HepG2 (cell line): ENCODE measurements around the gene TMEM62. TPM values are rescaled to one million over a fixed set of nuclear protein-coding genes. Genes with fewer than 3 reads are reported as not detected.
A peak's percentile ranks its signal among the peaks of the same experiment; 100 is the strongest.

Source experiments
- ARNT2 ChIP-seq: sonication (generic); formaldehyde crosslinking; IDR thresholded peaks from 2 replicates; pipeline ENCODE4 v1.8.0; 2022; ENCODE audit warnings: mild to moderate bottlenecking, low read depth, missing genetic modification reagents, moderate library complexity
- ATF5 ChIP-seq: sonication (generic); formaldehyde crosslinking; IDR thresholded peaks from 2 replicates; pipeline ENCODE4 v1.4.0; 2020; ENCODE audit warnings: mild to moderate bottlenecking, low read depth, missing genetic modification reagents
- BCL3 ChIP-seq: sonication (generic); formaldehyde crosslinking; IDR thresholded peaks from 2 replicates; pipeline ENCODE4 v1.5.1; 2020; ENCODE audit warnings: mild to moderate bottlenecking, missing genetic modification reagents, moderate library complexity
- CBX5 ChIP-seq: sonication (generic); formaldehyde crosslinking; IDR thresholded peaks from 2 replicates; pipeline ENCODE4 v1.4.0; 2020; ENCODE audit warnings: missing genetic modification reagents, borderline replicate concordance
- FOXC1 ChIP-seq: sonication (generic); formaldehyde crosslinking; IDR thresholded peaks from 2 replicates; pipeline ENCODE4 v1.8.0; 2022; ENCODE audit warnings: mild to moderate bottlenecking, missing genetic modification reagents, borderline replicate concordance
- KAT7 ChIP-seq: IDR thresholded peaks from 2 replicates; pipeline ENCODE4 v1.6.1; 2018; ENCODE audit warnings: borderline replicate concordance, missing compliant biosample characterization
- MTF1 ChIP-seq: sonication (generic); formaldehyde crosslinking; IDR thresholded peaks from 2 replicates; pipeline ENCODE4 v1.5.0; 2020; ENCODE audit warnings: missing genetic modification reagents
- PCBP2 ChIP-seq: fragments of 200-400 bp; formaldehyde crosslinking; optimal IDR thresholded peaks from 2 replicates; pipeline ENCODE3; 2018; ENCODE audit warnings: low read length, low read depth; ENCODE audit not compliant: poor library complexity, severe bottlenecking
- SMARCC2 ChIP-seq: fragments of 450-650 bp; IDR thresholded peaks from 2 replicates; pipeline ENCODE4 v1.6.1; 2017; ENCODE audit warnings: antibody characterized with exemption, mild to moderate bottlenecking
- ZBTB34 ChIP-seq: sonication (generic); formaldehyde crosslinking; IDR thresholded peaks from 2 replicates; pipeline ENCODE4 v1.8.0; 2022; ENCODE audit warnings: mild to moderate bottlenecking, missing genetic modification reagents
- ZHX2 ChIP-seq, 2 experiments: sonication (generic) in 1 of 2; formaldehyde crosslinking in 1 of 2; IDR thresholded peaks; 2 replicates each; pipeline versions ENCODE4 v1.6.1 to v1.9.0; 2014 to 2022; ENCODE audit warnings: antibody characterized with exemption in 1 of 2, borderline replicate concordance in 1 of 2, inconsistent platforms in 1 of 2, low read depth in 1 of 2, missing genetic modification reagents in 1 of 2
- ZNF207 ChIP-seq: fragments of 450-650 bp; IDR thresholded peaks from 2 replicates; pipeline ENCODE4 v1.6.1; 2016; ENCODE audit warnings: antibody characterized with exemption, borderline replicate concordance
- ZNF558 ChIP-seq: sonication (generic); formaldehyde crosslinking; IDR thresholded peaks from 2 replicates; pipeline ENCODE4 v1.9.0; 2022; ENCODE audit warnings: mild to moderate bottlenecking, missing genetic modification reagents, borderline replicate concordance
- ZNF790 ChIP-seq: sonication (generic); formaldehyde crosslinking; IDR thresholded peaks from 2 replicates; pipeline ENCODE4 v1.8.0; 2022; ENCODE audit warnings: missing genetic modification reagents, mild to moderate bottlenecking, borderline replicate concordance
- polyA plus RNA-seq, 8 experiments: library from polyadenylated mRNA; depleted of rRNA in 3 of 8; stranded (reverse) in 7 of 8; unstranded in 1 of 8; fragments of >200 nt; fragmentation: Illumina TruSeq in 4 of 8; extraction: Trizol in 4 of 8; gene quantifications; 2 replicates each; pipeline versions ENCODE4 v1.2.1 to v1.2.3, GENCODE V29; 2011 to 2016; ENCODE audit warnings: low read depth in 4 of 8, missing spikeins in 1 of 8, mixed read lengths in 1 of 8; ENCODE audit not compliant: insufficient read depth in 1 of 8
- total RNA-seq, 5 experiments: library from RNA; depleted of rRNA; stranded (reverse); fragments of >200 nt; fragmentation: Illumina TruSeq; extraction: Trizol; gene quantifications; 2 replicates each; pipeline ENCODE4 v1.2.3, GENCODE V29; 2016; ENCODE audit warnings: low read depth in 1 of 5
- TF ChIP-seq, protein P1 (sequence below): sonication (generic); formaldehyde crosslinking; IDR thresholded peaks from 2 replicates; pipeline ENCODE4 v1.4.0; 2020; ENCODE audit warnings: missing genetic modification reagents

The TMEM62 gene
- total and polyA plus RNA-seq, 2 of the 13 experiments (the other 11 are each of a cell fraction or from before 2014, with no cell fraction given) = 14.2 to 20.9 TPM

DNA sequence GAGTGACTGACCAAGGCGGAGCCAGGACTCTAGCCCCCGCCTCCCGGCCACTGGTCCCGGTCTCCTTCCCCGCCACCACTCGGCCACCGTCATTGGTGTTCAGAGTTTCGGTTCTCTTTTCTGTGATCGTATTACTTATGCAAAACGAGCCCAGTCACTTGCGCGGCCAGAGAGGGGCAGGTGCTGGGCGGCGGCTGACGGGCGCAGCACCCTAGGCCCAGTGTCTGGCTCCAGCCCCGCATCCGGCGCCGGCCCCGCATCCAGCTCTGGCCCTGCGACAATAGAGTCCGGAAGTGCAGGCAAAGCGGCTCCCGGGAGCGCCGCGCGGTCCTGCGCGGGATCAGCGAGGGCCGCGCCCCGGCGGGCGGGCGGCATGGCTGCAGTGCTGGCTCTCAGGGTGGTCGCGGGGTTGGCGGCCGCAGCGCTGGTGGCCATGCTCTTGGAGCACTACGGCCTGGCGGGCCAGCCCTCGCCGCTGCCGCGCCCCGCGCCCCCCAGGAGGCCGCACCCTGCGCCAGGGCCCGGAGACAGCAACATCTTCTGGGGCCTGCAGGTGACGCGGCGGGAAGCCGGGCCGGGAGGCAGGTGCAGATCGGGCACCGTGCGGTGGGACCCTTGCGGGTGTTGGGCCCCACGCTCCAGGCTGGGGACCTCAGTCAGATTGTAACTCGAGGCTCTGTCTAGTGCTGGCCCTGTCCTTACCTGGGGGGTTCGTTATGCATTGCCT is at the start of gene TMEM62 (continued):
- TF ChIP-seq ATF5 (CRISPR knock-in tag) (no peak), SMARCC2 (no peak), KAT7 (peak; percentile 89; the same call in 1 of the 2 replicates), BCL3 (CRISPR knock-in tag) (0 out of 2 replicates have a peak, but pooled peaks have one; percentile 59), ZHX2 (IDR thresholded peaks at IDR 0.05; ENCODE audit: low read depth) (no peak), ZHX2 (CRISPR knock-in tag; IDR thresholded peaks at IDR 0.05; ENCODE audit: borderline replicate concordance) (no peak; the same call in 1 of the 2 replicates), PCBP2 (no peak), ARNT2 (CRISPR knock-in tag) (no peak; the same call in 1 of the 2 replicates), ZNF790 (CRISPR knock-in tag) (no peak), ZNF207 (no peak), MTF1 (CRISPR knock-in tag) (0 out of 2 replicates have a peak, but pooled peaks have one; percentile 21), CBX5 (CRISPR knock-in tag) (no peak), ZNF558 (0 out of 2 replicates have a peak, but pooled peaks have one; percentile 41), ZBTB34 (peak; percentile 49), FOXC1 (no peak)
- TF ChIP-seq, protein P1, sequence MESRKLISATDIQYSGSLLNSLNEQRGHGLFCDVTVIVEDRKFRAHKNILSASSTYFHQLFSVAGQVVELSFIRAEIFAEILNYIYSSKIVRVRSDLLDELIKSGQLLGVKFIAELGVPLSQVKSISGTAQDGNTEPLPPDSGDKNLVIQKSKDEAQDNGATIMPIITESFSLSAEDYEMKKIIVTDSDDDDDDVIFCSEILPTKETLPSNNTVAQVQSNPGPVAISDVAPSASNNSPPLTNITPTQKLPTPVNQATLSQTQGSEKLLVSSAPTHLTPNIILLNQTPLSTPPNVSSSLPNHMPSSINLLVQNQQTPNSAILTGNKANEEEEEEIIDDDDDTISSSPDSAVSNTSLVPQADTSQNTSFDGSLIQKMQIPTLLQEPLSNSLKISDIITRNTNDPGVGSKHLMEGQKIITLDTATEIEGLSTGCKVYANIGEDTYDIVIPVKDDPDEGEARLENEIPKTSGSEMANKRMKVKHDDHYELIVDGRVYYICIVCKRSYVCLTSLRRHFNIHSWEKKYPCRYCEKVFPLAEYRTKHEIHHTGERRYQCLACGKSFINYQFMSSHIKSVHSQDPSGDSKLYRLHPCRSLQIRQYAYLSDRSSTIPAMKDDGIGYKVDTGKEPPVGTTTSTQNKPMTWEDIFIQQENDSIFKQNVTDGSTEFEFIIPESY (CRISPR knock-in tag) = no peak
